AG10803 (cell line): ENCODE data around the gene ZNF548.
A peak's percentile ranks its signal among the peaks of the same experiment; 100 is the strongest.
"Not testable (repeated sequence)": the region's sequence is repeated elsewhere in the genome, so short reads cannot be mapped to it uniquely, and the experiment has no call there.

Experiments used
- DNase-seq: peaks from one replicate; pipeline ENCODE4 v3.0.0; 2010; ENCODE audit warnings: low read depth
- H3K4me3 ChIP-seq: 2 replicates; pipeline ENCODE4 v1.5.1; 2011; ENCODE audit warnings: mild to moderate bottlenecking, low read length, control low read depth
- TF ChIP-seq, protein P1 (sequence below): conservative IDR thresholded peaks from 2 replicates; pipeline ENCODE4 v1.5.1; 2011; ENCODE audit warnings: mild to moderate bottlenecking, low read length, control low read depth, inconsistent platforms

The ZNF548 gene

DNA sequence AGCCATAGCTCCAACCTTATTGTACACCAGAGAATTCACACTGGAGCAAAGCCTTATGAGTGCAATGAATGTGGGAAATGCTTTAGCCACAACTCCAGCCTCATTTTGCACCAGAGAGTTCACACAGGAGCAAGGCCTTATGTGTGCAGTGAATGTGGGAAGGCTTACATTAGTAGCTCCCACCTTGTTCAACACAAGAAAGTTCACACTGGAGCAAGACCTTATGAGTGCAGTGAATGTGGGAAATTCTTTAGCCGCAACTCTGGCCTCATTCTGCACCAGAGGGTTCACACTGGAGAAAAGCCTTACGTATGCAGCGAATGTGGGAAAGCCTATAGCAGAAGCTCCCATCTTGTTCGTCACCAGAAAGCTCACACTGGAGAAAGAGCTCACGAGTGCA, 32.2 kb upstream of the ZNF548 start:
- TF ChIP-seq, protein P1, sequence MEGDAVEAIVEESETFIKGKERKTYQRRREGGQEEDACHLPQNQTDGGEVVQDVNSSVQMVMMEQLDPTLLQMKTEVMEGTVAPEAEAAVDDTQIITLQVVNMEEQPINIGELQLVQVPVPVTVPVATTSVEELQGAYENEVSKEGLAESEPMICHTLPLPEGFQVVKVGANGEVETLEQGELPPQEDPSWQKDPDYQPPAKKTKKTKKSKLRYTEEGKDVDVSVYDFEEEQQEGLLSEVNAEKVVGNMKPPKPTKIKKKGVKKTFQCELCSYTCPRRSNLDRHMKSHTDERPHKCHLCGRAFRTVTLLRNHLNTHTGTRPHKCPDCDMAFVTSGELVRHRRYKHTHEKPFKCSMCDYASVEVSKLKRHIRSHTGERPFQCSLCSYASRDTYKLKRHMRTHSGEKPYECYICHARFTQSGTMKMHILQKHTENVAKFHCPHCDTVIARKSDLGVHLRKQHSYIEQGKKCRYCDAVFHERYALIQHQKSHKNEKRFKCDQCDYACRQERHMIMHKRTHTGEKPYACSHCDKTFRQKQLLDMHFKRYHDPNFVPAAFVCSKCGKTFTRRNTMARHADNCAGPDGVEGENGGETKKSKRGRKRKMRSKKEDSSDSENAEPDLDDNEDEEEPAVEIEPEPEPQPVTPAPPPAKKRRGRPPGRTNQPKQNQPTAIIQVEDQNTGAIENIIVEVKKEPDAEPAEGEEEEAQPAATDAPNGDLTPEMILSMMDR = no peak
- no peak overlapping the region for H3K4me3 ChIP-seq
- DNase-seq = no peak

DNA sequence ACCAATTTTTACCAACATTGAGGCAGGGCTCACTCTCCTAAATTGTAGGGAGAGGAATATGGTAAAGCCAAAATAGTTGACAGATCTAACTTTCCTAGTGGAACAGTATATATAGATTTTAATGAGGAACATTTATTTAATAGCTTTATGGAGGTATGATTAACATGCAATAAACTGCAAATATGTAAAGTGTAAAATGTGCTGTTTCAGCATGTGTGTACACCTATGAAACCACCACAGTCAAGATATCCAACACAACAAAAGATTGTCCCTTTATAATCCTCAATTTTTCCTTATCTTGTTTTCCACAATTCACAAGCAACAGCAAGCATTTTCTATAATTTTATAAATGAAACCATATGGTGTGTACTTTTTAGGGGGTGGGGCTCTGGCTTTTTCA, 30.4 kb upstream of the ZNF548 start:
- DNase-seq = no peak
- no peak overlapping the region for H3K4me3 ChIP-seq
- TF ChIP-seq, protein P1 = no peak

DNA sequence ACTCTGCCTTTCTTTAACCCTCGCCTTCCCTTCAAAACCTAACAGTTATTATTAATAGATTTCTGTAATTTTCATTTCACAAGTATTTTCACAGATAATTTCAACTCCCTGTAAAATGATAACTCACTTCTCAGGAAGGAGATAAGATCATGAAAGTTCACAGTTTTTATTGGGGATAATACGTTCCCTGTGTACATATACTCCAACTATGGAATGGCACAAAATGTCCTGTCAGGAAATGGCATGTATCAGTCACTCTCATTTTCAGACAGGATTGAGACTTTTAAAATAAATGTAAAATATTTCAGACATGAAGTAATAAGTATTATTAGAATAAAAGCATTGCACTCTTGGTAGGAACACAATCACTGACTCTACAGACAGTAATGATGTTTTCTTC, 27.2 kb upstream of the ZNF548 start:
- no peak for DNase-seq
- TF ChIP-seq, protein P1 = no peak
- H3K4me3 ChIP-seq = peak overlapping the region; percentile 66

DNA sequence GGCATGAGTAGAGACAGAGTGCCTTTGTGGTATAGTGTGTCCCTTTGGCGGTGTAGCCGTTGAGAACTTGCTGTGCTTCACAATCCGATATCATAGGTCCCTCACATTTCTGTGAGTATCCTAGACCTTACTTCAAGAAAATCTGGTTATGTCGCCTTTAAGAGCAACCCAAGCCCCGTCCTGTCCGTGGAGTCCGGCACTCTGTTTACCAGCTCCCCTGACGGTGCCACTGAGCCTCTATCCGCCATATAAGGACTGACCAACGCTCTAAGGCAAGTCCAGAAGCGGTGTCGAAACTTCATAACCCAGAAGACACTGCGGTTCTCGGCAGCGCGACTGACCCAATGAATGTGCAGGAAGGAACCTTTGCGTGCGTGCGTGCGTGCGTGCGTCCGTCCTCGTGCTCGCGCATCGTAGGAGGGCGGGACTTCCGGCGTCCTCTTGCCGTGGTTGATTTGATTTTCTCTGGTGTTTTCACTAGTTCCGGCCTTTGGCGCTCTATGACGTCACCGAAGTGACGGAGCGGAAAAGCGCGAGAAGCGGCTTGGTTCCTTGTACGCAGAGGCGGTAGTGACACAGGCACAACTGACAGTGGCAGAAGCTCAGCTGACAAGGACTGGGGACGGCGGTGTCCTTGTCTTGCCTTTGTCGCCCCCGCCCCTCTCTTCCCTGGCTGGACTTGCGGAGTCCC, 26.5 kb upstream of the ZNF548 start, which contains the start of the genes TRAPPC2B and ZNF547:
TRAPPC2B (plus strand) TSS at position 555 of the 691 bp plus-strand sequence. CDS start 1,283 bp downstream, outside the sequence.
ZNF547 (plus strand) TSS at position 555 of the 691 bp plus-strand sequence. CDS start 5,005 bp downstream, outside the sequence.
- TF ChIP-seq, protein P1 = no peak
- peak; percentile 100 for DNase-seq
- peak within 1 kb of the TSS; percentile 86 for H3K4me3 ChIP-seq

DNA sequence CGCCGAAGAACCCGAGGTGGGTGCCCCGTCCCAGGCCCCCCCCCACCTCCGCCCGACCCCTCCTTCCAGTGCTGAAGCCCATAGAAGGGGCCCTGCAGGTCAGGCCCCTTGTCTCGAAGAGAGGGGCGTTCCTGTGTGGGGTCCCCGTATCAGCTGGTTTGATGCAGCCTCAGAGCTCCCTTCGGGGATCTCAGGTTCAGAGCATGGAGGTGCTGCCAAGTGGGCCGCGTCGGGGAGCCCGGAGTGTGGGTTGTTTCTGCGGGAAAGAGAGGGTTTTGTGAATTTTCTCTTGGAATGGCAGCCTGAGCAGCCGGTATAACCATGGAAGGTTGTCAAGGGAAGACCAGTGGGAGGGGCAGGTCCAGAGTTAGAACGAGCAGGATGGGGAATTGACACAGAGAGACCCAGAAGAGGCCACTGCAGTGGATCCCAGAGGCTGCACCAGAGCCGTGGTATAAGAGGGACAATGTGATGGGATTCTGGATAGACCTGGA, 25.9 kb upstream of the ZNF548 start:
- TF ChIP-seq, protein P1 = no peak

DNA sequence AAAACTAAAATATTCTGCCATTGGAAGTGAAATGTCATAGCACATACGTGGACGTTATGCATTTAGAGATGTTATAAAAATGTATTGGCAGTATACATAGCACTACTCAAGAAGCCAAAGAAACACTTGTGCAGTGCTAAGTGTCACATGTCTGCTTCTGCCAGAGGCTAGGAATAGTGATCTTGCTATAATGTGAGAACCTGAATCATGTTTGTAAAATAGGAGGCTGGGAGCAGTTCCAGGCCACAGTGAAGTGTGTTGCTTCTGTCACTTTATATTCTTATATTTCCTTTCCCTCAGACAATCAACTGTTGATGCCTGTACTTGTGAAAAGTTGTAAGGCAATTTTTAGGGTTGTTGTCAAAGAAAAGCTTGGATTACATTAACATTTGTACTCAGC, 22.9 kb upstream of the ZNF548 start:
- TF ChIP-seq, protein P1 = no peak

More for the DNA sequence above, 25.9 kb upstream of the ZNF548 start:
- peak overlapping the region; percentile 86 for H3K4me3 ChIP-seq
- DNase-seq = peak; percentile 6

DNA sequence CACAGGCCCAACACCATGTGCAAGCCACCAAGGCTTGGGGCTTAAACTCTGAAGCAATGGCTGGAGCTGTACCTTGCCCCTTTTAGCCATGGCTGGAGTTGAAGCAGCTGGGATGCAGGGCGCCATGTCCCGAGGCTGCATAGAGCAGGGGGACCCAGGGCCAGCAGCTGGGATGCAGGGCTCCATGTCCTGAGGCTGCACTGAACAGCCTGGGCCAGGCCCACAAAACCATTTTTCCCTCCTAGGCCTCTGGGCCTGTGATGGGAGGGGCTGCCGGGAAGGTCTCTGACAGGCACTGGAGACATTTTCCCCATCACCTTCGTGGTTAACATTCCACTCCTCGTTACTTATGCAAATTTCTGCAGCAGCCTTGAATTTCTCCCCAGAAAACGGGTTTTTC, 15.5 kb upstream of the ZNF548 start:
- no peak overlapping the region for H3K4me3 ChIP-seq
- DNase-seq = no peak
- TF ChIP-seq, protein P1 = no peak

More for the DNA sequence above, 22.9 kb upstream of the ZNF548 start:
- DNase-seq = no peak
- no peak overlapping the region for H3K4me3 ChIP-seq

DNA sequence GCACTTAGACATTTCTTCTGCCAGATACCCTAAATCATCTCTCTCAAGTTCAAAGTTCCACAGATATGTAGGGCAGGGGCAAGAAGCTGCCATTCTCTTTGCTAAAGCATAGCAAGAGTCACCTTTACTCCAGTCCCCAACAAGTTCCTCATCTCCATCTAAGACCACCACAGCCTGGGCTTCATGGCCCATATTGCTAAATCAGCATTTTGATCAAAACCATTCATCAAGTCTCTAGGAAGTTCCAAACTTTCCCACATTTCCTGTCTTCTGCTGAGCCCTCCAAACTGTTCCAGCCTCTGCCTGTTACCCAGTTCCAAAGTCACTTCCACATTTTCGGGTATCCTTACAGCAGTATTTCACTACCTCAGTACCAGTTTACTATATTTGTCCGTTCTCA, 15.0 kb upstream of the ZNF548 start:
- not testable (repeated sequence) for DNase-seq, H3K4me3 ChIP-seq
